NCI-H128 (cell line): Measurements from ENCODE around the gene LNPEP.
"Not testable (repeated sequence)": the region's sequence is repeated elsewhere in the genome, so short reads cannot be mapped to it uniquely, and the experiment has no call there.

Experiments
- DNase-seq: peaks from one replicate; lab custom pipeline; 2025; ENCODE audit not compliant: unreplicated experiment; lab: John Stamatoyannopoulos, UW

LNPEP gene

GRCh38 chr5:97047076-97047475 lies 111.2 kb downstream of the LNPEP start:
- no peak for DNase-seq

GRCh38 chr5:97049175-97049574 lies 113.3 kb downstream of the LNPEP start:
- no peak for DNase-seq

GRCh38 chr5:97056263-97056662 lies 120.4 kb downstream of the LNPEP start:
- no peak for DNase-seq

GRCh38 chr5:97062046-97062445 lies 126.2 kb downstream of the LNPEP start:
- DNase-seq = no peak

- DNase-seq = no peak
These were observed 127.4 kb downstream of the LNPEP start for GRCh38 chr5:97063251-97063650.

GRCh38 chr5:97065475-97065874 lies 129.6 kb downstream of the LNPEP start:
- no peak for DNase-seq

GRCh38 chr5:97067296-97067850 lies 131.5 kb downstream of the LNPEP start:
- DNase-seq = no peak

GRCh38 chr5:97070234-97070633 lies 134.4 kb downstream of the LNPEP start:
- DNase-seq = no peak

- DNase-seq = no peak
These were observed 135.2 kb downstream of the LNPEP start for GRCh38 chr5:97071101-97071500.

GRCh38 chr5:97071993-97072392 lies 136.1 kb downstream of the LNPEP start:
- DNase-seq = no peak

- no peak for DNase-seq
These were observed 136.8 kb downstream of the LNPEP start for GRCh38 chr5:97072696-97073095.

GRCh38 chr5:97073420-97073819 lies 137.5 kb downstream of the LNPEP start:
- no peak for DNase-seq

- DNase-seq = no peak
These were observed 139.1 kb downstream of the LNPEP start for GRCh38 chr5:97074859-97075489.

- DNase-seq = no peak
These were observed 139.8 kb downstream of the LNPEP start for GRCh38 chr5:97075649-97076048.

- no peak for DNase-seq
These were observed 140.2 kb downstream of the LNPEP start for GRCh38 chr5:97076098-97076497.

- DNase-seq = no peak
These were observed 141.4 kb downstream of the LNPEP start for GRCh38 chr5:97077246-97077645.

GRCh38 chr5:97078958-97079743 lies 143.3 kb downstream of the LNPEP start:
- no peak for DNase-seq

- DNase-seq = not testable (repeated sequence)
These were observed 149.0 kb downstream of the LNPEP start for GRCh38 chr5:97084782-97085458.

GRCh38 chr5:97085459-97086181 lies 149.7 kb downstream of the LNPEP start:
- no peak for DNase-seq
